ENCODE measurements around the gene MIPOL1. TPM values are rescaled to one million over a fixed set of nuclear protein-coding genes. Genes with fewer than 3 reads are reported as not detected.
A peak's percentile ranks its signal among the peaks of the same experiment; 100 is the strongest.

Gene MIPOL1
- total and polyA plus RNA-seq, 4 donors: 0.51 to 6.6 (median 1.9) TPM

DNA sequence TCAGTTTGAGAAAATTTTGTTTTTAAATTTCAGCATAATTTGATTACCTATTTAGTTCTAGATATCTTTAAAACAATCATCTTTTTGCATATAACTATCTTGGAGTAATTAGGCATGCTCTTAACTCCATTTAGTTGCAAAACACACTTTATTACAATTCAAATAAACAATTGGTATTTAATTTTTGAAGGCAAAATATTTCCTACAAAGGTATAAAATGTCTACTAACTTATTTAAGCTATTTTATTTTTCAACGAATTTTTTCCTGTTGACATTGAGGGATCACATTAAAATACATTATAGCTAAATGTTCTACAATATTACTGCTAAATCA lies 389.0 kb downstream of the MIPOL1 start:
- DNase-seq (ENCODE audit: low spot score): no peak
- 4% methylated on average over 1 of the region's 1 CpG for WGBS
- Histone ChIP-seq H3K9ac (ENCODE audit: low read depth in 1 of 2, low read length in 2 of 2) (peak overlapping the region in 1 of 2 donors; percentile 93), H3K27me3 (ENCODE audit: control insufficient read depth in 4 of 4, insufficient read depth in 4 of 4, low read length in 3 of 4) (no peaks in the 10 kb centered on the region), H3K4me1 (ENCODE audit: control insufficient read depth in 4 of 4, insufficient read depth in 4 of 4, low read length in 3 of 4) (peaks cover 0 to 6% (median 2%) of the 10 kb centered on the region in 4 donors), H3K27ac (ENCODE audit: low read depth in 1 of 2, low read length in 2 of 2) (peak overlapping the region; percentile 45 to 86), H3K9me3 (ENCODE audit: control insufficient read depth in 4 of 4, low read length in 3 of 4) (no peaks in the 10 kb centered on the region), H3K36me3 (ENCODE audit: control insufficient read depth in 4 of 4, insufficient read depth in 3 of 4, low read depth in 1 of 4, low read length in 3 of 4) (peaks cover 0 to 1% (median 0%) of the 10 kb centered on the region in 4 donors), H3K4me3 (ENCODE audit: low read depth in 1 of 3, low read length in 3 of 3) (no peak overlapping the region)
- TF ChIP-seq, protein P1, sequence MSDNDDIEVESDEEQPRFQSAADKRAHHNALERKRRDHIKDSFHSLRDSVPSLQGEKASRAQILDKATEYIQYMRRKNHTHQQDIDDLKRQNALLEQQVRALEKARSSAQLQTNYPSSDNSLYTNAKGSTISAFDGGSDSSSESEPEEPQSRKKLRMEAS (IDR thresholded peaks at IDR 0.05): no peak
- TF ChIP-seq, protein P2, sequence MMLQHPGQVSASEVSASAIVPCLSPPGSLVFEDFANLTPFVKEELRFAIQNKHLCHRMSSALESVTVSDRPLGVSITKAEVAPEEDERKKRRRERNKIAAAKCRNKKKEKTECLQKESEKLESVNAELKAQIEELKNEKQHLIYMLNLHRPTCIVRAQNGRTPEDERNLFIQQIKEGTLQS (IDR thresholded peaks at IDR 0.05): no peak
- TF ChIP-seq, protein P3, sequence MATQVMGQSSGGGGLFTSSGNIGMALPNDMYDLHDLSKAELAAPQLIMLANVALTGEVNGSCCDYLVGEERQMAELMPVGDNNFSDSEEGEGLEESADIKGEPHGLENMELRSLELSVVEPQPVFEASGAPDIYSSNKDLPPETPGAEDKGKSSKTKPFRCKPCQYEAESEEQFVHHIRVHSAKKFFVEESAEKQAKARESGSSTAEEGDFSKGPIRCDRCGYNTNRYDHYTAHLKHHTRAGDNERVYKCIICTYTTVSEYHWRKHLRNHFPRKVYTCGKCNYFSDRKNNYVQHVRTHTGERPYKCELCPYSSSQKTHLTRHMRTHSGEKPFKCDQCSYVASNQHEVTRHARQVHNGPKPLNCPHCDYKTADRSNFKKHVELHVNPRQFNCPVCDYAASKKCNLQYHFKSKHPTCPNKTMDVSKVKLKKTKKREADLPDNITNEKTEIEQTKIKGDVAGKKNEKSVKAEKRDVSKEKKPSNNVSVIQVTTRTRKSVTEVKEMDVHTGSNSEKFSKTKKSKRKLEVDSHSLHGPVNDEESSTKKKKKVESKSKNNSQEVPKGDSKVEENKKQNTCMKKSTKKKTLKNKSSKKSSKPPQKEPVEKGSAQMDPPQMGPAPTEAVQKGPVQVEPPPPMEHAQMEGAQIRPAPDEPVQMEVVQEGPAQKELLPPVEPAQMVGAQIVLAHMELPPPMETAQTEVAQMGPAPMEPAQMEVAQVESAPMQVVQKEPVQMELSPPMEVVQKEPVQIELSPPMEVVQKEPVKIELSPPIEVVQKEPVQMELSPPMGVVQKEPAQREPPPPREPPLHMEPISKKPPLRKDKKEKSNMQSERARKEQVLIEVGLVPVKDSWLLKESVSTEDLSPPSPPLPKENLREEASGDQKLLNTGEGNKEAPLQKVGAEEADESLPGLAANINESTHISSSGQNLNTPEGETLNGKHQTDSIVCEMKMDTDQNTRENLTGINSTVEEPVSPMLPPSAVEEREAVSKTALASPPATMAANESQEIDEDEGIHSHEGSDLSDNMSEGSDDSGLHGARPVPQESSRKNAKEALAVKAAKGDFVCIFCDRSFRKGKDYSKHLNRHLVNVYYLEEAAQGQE (IDR thresholded peaks at IDR 0.05): no peak
- TF ChIP-seq YY1 (IDR thresholded peaks at IDR 0.05): no peak
- no peak for TF ChIP-seq FOXA1 (IDR thresholded peaks at IDR 0.05)
- no peak for TF ChIP-seq JUND (IDR thresholded peaks at IDR 0.05)
- TF ChIP-seq GABPA (IDR thresholded peaks at IDR 0.05 in 1 of 2, conservative IDR thresholded peaks at IDR 0.05 in 1 of 2): no peak

DNA sequence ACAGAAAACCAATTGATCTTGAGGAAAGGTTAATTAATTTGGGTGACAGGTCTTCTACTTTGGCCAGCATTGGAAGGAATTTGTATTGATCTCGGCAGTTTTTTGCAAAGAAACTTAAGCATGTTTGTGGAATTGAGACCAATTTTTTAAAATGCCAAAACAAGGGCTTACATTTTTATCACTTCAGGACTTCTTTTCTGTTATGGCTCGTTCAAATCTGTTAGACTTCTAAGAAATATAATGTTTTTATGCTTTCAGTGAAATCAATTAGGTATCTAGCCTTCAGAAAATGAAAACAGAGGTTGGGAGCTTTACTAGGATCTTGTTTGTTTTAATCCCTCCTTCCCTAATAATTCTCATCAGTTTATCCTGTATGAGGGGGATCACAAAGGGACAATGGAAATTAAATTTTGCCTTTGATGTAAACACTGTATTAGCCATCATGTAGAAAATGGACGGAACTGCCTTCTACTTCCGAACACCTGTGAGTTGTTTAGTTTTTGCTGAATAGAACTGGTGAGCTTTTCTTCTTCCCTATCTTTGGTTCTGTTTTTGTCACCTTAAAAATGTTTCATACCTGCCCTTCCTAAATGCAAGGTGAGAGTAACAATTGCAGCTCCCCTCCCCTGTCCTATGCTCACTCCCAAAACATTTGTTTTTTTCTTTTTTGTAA lies 389.5 kb downstream of the MIPOL1 start:
- TF ChIP-seq RAD21 (IDR thresholded peaks at IDR 0.05): no peak
- no peak for TF ChIP-seq FOXA2 (IDR thresholded peaks at IDR 0.05)
- TF ChIP-seq, protein P2 (IDR thresholded peaks at IDR 0.05): no peak
- TF ChIP-seq JUND (IDR thresholded peaks at IDR 0.05): no peak
- H3K9me3 ChIP-seq (ENCODE audit: control insufficient read depth in 4 of 4, low read length in 3 of 4): no peaks in the 10 kb centered on the region
- H3K9ac ChIP-seq (ENCODE audit: low read depth in 1 of 2, low read length in 2 of 2): peak overlapping the region; percentile 3 to 93
- H3K27me3 ChIP-seq (ENCODE audit: control insufficient read depth in 4 of 4, insufficient read depth in 4 of 4, low read length in 3 of 4): no peaks in the 10 kb centered on the region
- peak overlapping the region; percentile 76 to 86 for H3K27ac ChIP-seq (ENCODE audit: low read depth in 1 of 2, low read length in 2 of 2)
- H3K4me1 ChIP-seq (ENCODE audit: control insufficient read depth in 4 of 4, insufficient read depth in 4 of 4, low read length in 3 of 4): peaks cover 0 to 6% (median 2%) of the 10 kb centered on the region in 4 donors
- peaks cover 0 to 1% (median 0%) of the 10 kb centered on the region in 4 donors for H3K36me3 ChIP-seq (ENCODE audit: control insufficient read depth in 4 of 4, insufficient read depth in 3 of 4, low read depth in 1 of 4, low read length in 3 of 4)
- 7% methylated on average over 4 of the region's 4 CpGs for WGBS
- DNase-seq (ENCODE audit: low spot score): no peak
- H3K4me3 ChIP-seq (ENCODE audit: low read depth in 1 of 3, low read length in 3 of 3): peak overlapping the region in 2 of 3 donors; percentile 55 to 71

DNA sequence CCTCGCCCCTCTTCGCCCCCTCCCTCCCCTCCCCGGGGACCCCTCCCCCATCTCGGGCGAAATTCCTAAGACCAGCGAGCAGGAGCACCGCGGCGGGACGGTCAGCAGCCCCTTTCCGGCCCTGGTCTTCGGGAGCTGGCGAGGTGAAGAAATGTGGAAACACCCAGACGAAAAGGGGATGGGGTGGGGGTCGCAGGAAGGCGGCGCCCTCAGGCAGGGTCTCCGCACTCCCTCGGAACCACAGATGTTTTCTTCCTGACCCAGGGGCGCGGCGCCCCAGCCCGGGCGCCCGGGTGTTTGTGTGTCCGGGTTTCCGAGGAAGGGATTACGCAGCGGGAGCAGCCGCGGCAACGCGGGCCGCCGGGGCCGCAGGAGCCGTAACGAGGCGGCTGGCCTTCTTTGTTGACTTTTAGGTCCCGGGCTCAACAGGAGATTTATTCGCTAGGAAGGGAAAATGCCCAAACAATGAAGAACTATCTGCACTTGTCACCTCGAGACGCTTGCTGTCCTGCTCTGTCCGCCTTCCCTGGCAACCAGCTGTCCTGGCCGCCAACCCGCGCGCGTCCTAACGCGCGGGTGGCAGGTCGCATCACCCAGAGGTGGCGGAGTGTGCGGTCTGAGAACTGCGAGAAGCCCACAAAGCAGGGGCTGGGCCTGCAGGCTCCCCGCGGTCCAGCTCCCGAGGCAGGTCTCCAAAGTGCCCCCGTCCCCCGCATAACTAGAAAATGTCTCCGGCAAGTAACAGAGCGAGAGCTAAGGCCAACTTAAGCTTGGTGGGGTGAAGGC lies 390.3 kb downstream of the MIPOL1 start:
- Histone ChIP-seq H3K9ac (ENCODE audit: low read depth in 1 of 2, low read length in 2 of 2) (peak overlapping the region; percentile 60 to 93), H3K27me3 (ENCODE audit: control insufficient read depth in 4 of 4, insufficient read depth in 4 of 4, low read length in 3 of 4) (no peaks in the 10 kb centered on the region), H3K9me3 (ENCODE audit: control insufficient read depth in 4 of 4, low read length in 3 of 4) (no peaks in the 10 kb centered on the region), H3K27ac (ENCODE audit: low read depth in 1 of 2, low read length in 2 of 2) (peak overlapping the region; percentile 76 to 86), H3K4me3 (ENCODE audit: low read depth in 1 of 3, low read length in 3 of 3) (peak overlapping the region in 2 of 3 donors; percentile 55 to 71), H3K4me1 (ENCODE audit: control insufficient read depth in 4 of 4, insufficient read depth in 4 of 4, low read length in 3 of 4) (peaks cover 0 to 6% (median 2%) of the 10 kb centered on the region in 4 donors), H3K36me3 (ENCODE audit: control insufficient read depth in 4 of 4, insufficient read depth in 3 of 4, low read depth in 1 of 4, low read length in 3 of 4) (peaks cover 0 to 1% (median 0%) of the 10 kb centered on the region in 4 donors)
- DNase-seq (ENCODE audit: low spot score): no peak
- WGBS: 3% methylated on average over 63 of the region's 63 CpGs
- TF ChIP-seq EGR1 (IDR thresholded peaks at IDR 0.05; ENCODE audit: low read depth in 2 of 2): no peak
- no peak for TF ChIP-seq JUND (IDR thresholded peaks at IDR 0.05)
- TF ChIP-seq, protein P4, sequence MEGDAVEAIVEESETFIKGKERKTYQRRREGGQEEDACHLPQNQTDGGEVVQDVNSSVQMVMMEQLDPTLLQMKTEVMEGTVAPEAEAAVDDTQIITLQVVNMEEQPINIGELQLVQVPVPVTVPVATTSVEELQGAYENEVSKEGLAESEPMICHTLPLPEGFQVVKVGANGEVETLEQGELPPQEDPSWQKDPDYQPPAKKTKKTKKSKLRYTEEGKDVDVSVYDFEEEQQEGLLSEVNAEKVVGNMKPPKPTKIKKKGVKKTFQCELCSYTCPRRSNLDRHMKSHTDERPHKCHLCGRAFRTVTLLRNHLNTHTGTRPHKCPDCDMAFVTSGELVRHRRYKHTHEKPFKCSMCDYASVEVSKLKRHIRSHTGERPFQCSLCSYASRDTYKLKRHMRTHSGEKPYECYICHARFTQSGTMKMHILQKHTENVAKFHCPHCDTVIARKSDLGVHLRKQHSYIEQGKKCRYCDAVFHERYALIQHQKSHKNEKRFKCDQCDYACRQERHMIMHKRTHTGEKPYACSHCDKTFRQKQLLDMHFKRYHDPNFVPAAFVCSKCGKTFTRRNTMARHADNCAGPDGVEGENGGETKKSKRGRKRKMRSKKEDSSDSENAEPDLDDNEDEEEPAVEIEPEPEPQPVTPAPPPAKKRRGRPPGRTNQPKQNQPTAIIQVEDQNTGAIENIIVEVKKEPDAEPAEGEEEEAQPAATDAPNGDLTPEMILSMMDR (IDR thresholded peaks at IDR 0.05; ENCODE audit: low read depth, low read length, missing input control): no peak
- TF ChIP-seq, protein P3 (IDR thresholded peaks at IDR 0.05): no peak
- no peak for TF ChIP-seq FOXA2 (IDR thresholded peaks at IDR 0.05)
- TF ChIP-seq, protein P1 (IDR thresholded peaks at IDR 0.05): no peak
- no peak for TF ChIP-seq HNF4A (conservative IDR thresholded peaks at IDR 0.05)
